Limb (tissue), 2 donors: Measurements from ENCODE around the gene SKAP1.

Experiments used
- DNase-seq, 2 donors: peaks; one replicate each; pipeline ENCODE4 v3.0.0-alpha.2; 2016; ENCODE audit errors: extremely low spot score in 2 of 2

Gene SKAP1

GRCh38 chr17:48121923-48122664, 307.9 kb downstream of the SKAP1 start:
- DNase-seq, result no peak

DNA sequence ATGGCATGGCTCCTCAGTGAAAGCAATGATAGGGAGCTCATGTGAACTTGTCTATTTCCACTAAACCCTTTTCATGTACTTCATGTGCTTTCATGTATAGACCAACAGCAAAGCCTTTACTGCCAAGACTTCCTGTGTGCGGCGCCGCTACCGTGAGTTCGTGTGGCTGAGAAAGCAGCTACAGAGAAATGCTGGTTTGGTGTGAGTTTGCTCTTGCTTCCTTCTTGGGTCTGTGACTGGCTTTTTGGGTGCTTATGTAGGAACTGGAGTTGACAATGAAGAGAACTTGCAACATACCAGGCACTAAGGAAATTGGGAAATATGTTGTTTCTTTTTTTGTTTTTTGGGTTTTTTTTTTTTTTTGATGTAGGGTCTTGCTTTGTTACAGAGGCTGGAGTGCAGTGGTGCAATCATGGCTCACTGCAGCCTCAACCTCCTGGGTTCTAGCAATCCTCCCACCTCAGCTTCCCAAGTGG, 316.8 kb downstream of the SKAP1 start:
- DNase-seq, result no peak

GRCh38 chr17:48111937-48112241, 318.1 kb downstream of the SKAP1 start:
- DNase-seq, result no peak

GRCh38 chr17:48110761-48111160, 319.3 kb downstream of the SKAP1 start:
- no peak for DNase-seq

DNA sequence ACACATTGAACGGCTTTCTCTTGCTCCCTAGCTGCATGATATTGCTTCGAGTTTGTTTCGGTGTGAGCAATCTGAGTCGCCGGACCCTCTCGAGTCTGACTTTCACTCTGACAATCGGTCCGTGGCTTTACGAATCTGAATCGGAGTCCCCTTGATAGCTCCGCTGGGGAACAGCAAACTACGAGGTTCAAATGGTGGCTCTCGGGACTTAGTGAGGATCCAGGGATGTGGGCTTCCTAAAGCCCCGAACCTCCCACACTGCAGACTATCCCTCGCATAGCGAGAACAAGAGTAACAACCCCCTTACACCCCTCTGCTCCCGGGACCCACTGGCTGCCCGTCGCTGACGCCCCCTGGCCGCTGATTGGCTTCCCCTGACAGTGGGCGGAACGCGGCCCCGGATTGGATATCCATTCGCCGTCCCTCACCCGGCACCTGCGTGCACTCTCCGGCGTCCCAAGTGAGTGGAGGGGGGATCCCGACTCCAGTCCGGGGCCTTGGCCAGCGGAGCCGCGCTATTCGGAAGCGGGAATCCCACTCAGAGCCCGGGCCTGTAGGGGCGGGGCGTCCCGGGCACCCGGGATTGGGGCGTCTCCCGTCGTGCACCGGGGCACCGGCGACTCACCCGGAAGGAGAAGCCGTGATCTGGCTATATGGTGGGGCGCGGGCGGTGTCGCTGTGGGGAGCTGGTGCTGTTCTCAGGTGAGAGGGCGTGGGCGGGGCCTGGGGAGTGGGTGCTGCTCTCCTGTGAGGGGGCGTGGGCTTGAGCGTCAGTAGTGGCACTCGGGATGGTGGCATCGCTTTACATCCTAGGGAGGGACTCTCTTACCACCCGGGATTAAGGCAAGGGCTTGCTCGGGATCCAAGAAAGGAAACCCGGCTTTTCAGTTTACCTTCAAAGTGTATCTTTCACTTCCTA, 322.6 kb downstream of the SKAP1 start, which contains the start of gene SNX11:
SNX11 (plus strand) TSS at position 630 of the 919 bp plus-strand sequence. CDS start 4,278 bp downstream, outside the sequence.
- peak; percentile 84 to 92 for DNase-seq

- no peak for DNase-seq
These were observed 323.2 kb downstream of the SKAP1 start for GRCh38 chr17:48106802-48107136.

DNA sequence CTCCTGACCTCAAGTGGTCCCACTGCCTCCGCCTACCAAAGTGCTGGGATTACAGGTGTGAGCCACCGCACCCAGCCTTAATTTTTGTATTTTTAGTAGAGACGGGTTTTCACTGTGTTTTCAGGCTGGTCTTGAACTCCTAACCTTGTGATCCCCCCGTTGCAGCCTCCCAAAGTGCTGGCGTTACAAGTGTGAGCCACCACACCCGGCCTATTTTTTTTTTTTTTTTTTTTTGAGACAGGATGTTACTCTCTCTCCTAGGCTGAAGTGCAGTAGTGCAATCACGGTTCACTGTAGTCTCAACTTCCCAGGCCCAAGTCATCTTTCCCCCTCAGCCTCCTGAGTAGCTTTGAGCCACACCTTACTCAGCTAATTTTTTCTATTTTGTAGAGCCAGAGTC, 325.6 kb downstream of the SKAP1 start:
- no peak for DNase-seq

- DNase-seq, result no peak
These were observed 327.0 kb downstream of the SKAP1 start for GRCh38 chr17:48102798-48103715.

DNA sequence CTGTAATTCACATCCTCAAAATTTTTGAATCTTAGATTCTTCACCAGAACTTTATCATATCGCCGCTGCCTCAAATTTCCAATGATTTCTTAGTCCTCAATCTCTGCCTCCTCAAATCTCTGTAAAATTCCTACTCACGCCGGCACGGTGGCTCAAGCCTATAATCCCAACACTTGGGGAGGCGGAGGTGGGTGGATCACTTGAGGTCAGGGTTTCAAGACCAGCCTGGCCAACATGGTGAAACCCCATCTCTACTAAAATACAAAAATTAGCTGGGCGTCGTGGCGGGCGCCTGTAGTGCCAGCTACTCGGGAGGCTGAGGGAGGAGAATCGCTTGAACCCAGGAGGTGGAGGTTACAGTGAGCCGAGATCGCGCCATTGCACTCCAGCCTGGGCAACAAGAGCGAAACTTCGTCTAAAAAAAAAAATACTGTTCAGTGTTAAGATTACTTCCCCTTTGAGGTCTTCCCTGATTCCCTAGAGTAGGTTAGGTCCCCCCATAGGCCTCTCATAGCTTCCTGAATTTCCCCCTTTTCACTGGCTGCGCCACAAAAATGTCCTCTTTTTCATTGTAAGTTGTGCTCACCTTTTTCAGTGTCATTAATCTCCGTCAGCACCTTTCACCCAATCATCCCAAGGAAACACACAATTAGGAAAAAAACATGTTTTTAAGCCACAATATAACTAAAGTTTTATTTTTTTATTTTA, 327.8 kb downstream of the SKAP1 start:
- no peak for DNase-seq

DNA sequence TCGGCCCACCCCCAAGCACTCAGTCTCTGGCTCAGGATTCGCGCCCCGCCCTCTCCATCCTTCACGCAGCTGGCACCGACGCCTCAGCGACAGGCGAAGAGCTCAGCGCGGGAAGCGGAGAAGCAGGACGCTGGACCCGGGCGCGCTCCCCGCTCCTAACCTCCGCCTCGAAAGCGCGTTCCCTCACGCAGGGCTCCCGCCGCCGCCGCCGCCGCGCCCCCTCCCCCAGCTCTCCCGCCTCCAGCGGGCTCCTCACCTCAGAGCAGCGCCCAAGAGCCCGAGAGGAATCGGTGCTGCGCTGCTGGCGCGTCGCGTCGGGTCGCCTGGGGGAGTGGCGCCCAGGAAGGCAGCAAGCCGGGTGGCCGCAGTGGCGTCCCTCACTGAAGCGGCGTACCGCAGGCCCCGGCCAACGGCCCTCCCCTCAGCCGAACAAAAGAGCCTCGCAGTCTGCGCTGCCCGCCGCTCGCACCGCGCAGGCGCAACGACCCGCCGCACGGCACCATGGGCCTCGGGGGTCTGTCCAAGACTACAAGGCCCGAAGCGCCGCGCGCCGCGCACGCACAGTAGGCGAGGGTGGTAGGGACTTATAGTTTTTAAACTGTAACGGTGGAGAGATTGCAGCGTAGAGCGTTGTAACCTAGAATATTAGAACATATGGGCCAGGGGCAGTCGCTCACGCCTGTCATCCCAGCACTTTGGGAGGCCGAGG, 328.8 kb downstream of the SKAP1 start, which contains the start of gene CBX1:
CBX1 (minus strand) TSS at position 467 of the 709 bp plus-strand sequence. CDS start 24,474 bp downstream, outside the sequence.
- peak; percentile 94 to 97 for DNase-seq

DNA sequence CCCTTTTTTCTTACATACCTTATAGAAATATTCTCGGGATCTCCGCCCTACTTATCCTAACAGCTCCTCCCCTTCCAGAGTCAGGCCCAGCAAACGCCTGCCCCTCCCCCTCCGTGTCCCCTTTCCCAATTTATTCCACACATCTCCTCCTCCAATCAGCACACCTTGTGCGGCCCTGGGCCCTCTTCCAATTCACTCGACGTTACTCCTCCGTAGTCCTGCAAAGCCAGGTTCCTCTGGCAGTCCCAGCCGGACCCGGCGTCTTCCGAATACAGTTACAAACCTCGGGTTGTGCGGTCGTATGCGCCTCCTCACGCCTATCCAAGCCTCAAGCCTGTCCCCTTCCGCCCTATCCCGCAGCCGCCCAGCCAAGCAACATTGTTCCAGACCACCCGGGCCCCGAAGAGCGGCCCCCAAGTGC, 329.4 kb downstream of the SKAP1 start:
- DNase-seq, result peak; percentile 65 to 84

- no peak for DNase-seq
These were observed 329.9 kb downstream of the SKAP1 start for GRCh38 chr17:48100160-48100559.

DNA sequence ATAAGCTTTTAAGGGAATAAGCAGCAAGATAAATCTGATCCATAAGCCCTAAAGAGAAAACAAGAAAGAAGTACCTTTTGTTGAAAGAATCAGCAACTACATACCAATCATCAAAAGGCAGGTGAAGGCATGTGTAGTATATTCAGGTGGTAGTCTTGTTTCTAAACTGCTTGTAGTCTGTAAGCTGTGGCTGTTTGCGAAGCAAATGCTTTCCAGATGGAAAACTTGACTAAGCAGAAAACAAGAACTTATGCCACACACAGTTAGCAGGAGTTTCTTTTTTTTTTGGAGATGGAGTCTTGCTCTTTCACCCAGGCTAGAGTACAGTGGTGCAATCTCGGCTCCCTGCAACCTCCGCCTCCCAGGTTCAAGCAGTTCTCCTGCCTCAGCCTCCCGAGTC, 334.4 kb downstream of the SKAP1 start:
- no peak for DNase-seq

GRCh38 chr17:48093341-48094045, 336.5 kb downstream of the SKAP1 start:
- DNase-seq, result no peak

GRCh38 chr17:48084932-48085331, 345.1 kb downstream of the SKAP1 start:
- no peak for DNase-seq
